ENCODE results near the gene EHMT1. TPM values are rescaled to one million over a fixed set of nuclear protein-coding genes. Genes with fewer than 3 reads are reported as not detected.

EHMT1 gene
- polyA plus RNA-seq, 1 of the 3 experiments (the other 2 are of a cell fraction): 39.5 TPM

DNA sequence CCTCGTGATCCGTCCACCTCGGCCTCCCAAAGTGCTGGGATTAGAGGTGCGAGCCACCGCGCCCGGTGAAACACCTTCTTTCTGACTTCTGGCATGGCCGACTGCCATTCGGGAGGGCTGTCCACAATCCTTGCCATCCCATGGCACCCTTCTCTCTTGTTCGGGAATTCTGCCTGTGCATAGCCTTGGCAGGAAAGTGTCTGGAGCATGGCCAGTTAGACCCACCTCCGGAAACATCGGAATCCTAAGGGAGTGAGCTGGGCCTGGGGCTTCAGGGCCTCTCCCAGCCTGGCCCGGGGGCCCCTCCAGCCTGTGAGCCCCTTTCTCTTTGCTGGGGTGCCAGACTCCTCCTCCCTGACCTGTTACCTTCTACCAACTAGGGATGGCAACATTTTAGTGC, 14.9 kb upstream of the EHMT1 start:
- CTCF ChIA-PET: interaction anchor here (1.7 kb wide), 1 partner anchor 25 kb away, joined by 9 read pairs; no protein-coding TSS in a partner anchor
- no peaks in the 10 kb centered on the region for H3K27me3 ChIP-seq (ENCODE audit: insufficient read depth)
- no peak overlapping the region for H3K9ac ChIP-seq
- peaks cover 22% of the 10 kb centered on the region; the same call in 1 of the 2 replicates for H3K79me2 ChIP-seq (ENCODE audit: insufficient read depth)
- no peaks in the 10 kb centered on the region; the same call in 1 of the 2 replicates for H4K20me1 ChIP-seq (ENCODE audit: insufficient read depth)
- TF ChIP-seq, protein P1, sequence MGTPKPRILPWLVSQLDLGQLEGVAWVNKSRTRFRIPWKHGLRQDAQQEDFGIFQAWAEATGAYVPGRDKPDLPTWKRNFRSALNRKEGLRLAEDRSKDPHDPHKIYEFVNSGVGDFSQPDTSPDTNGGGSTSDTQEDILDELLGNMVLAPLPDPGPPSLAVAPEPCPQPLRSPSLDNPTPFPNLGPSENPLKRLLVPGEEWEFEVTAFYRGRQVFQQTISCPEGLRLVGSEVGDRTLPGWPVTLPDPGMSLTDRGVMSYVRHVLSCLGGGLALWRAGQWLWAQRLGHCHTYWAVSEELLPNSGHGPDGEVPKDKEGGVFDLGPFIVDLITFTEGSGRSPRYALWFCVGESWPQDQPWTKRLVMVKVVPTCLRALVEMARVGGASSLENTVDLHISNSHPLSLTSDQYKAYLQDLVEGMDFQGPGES (IDR thresholded peaks at IDR 0.05; ENCODE audit: low read depth, low read length): no peak
- no peak for TF ChIP-seq ELF1 (IDR thresholded peaks at IDR 0.05)
- TF ChIP-seq, protein P2, sequence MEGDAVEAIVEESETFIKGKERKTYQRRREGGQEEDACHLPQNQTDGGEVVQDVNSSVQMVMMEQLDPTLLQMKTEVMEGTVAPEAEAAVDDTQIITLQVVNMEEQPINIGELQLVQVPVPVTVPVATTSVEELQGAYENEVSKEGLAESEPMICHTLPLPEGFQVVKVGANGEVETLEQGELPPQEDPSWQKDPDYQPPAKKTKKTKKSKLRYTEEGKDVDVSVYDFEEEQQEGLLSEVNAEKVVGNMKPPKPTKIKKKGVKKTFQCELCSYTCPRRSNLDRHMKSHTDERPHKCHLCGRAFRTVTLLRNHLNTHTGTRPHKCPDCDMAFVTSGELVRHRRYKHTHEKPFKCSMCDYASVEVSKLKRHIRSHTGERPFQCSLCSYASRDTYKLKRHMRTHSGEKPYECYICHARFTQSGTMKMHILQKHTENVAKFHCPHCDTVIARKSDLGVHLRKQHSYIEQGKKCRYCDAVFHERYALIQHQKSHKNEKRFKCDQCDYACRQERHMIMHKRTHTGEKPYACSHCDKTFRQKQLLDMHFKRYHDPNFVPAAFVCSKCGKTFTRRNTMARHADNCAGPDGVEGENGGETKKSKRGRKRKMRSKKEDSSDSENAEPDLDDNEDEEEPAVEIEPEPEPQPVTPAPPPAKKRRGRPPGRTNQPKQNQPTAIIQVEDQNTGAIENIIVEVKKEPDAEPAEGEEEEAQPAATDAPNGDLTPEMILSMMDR (IDR thresholded peaks at IDR 0.05): no peak
- TF ChIP-seq RAD21 (IDR thresholded peaks at IDR 0.05; ENCODE audit: low read length): no peak
- no peak for TF ChIP-seq SIN3A (IDR thresholded peaks at IDR 0.05; ENCODE audit: borderline replicate concordance, low read depth, low read length)
- no peak for TF ChIP-seq TEAD4 (IDR thresholded peaks at IDR 0.05; ENCODE audit: borderline replicate concordance, insufficient read depth)
- TF ChIP-seq NRF1 (IDR thresholded peaks at IDR 0.05; ENCODE audit: low read depth, low read length): no peak
- no peak for TF ChIP-seq RCOR1 (IDR thresholded peaks at IDR 0.05; ENCODE audit: low read length)
- H3K9me3 ChIP-seq: no peaks in the 10 kb centered on the region
- H3K4me3 ChIP-seq (ENCODE audit: low read depth in 2 of 2, low read length in 1 of 2): no peak overlapping the region
- peaks cover 0 to 17% of the 10 kb centered on the region in 2 experiments; a peak in 1 of 4 replicates for H3K4me1 ChIP-seq (ENCODE audit: control insufficient read depth in 1 of 2, insufficient read depth in 2 of 2, low read depth in 1 of 2, low read length in 1 of 2)
- no peak overlapping the region for H2AFZ ChIP-seq (ENCODE audit: low read depth)
- peaks cover 12% of the 10 kb centered on the region for H3F3A ChIP-seq (replicated peaks; ENCODE audit: insufficient read depth)
- H3K4me2 ChIP-seq: no peak overlapping the region
- H3K27ac ChIP-seq (ENCODE audit: low read depth in 2 of 2, low read length in 1 of 2): no peak overlapping the region
- DNase-seq: no peak
- H3K9me2 ChIP-seq: no peaks in the 10 kb centered on the region
- 60% methylated on average over 12 of the region's 13 CpGs for WGBS (ENCODE audit: low lambda C conversion rate)
- no peaks in the 10 kb centered on the region for H3K36me3 ChIP-seq (replicated peaks in 1 of 2; ENCODE audit: control insufficient read depth in 1 of 2, insufficient read depth in 2 of 2, low read length in 1 of 2)
- POLR2A ChIA-PET: no interaction called here

DNA sequence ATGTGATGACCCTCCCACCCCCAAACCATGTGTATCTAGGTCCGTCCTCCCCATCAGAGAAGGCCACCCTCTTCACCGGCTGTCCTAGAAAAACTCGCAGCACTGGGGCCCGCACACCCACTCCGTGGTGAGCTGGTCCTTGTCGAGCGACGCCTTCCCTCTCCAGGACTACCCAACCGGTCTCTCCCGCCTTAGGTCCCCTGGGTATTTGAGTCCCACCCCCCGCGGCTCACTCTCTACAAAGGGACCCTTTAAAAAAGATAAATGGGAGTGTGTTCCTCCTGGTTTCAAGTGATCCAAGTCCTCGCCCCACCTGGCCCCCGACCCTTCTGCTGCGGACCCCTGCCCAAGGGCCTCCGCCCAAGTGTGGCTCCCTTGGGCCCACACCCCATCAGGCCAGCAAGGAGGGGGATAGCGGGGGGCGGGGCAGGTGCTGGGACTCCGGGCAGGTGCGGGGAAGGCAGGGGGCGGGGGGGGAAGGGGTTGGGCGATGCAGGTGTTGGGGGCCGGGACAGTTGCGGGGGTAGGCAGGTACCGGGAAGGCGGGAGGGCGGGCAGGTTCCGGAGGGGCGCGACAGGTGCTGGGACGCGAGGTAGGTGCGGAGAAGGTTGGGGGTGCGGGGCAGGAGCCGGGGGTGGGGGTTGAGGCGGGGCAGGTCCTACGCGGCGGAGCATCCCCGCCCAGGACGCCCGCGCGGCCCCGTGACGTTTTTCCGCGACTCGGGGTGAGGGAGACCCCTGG, 14.3 kb upstream of the EHMT1 start:
- Histone ChIP-seq H3F3A (replicated peaks; ENCODE audit: insufficient read depth) (peaks cover 12% of the 10 kb centered on the region), H3K4me2 (peak overlapping the region; percentile 28; the same call in 1 of the 2 replicates), H3K9me2 (no peaks in the 10 kb centered on the region), H3K79me2 (ENCODE audit: insufficient read depth) (peaks cover 28% of the 10 kb centered on the region; the same call in 1 of the 2 replicates), H3K4me1 (ENCODE audit: control insufficient read depth in 1 of 2, insufficient read depth in 2 of 2, low read depth in 1 of 2, low read length in 1 of 2) (peaks cover 0 to 17% of the 10 kb centered on the region in 2 experiments; a peak in 1 of 4 replicates), H3K27me3 (ENCODE audit: insufficient read depth) (no peaks in the 10 kb centered on the region), H4K20me1 (ENCODE audit: insufficient read depth) (no peaks in the 10 kb centered on the region; the same call in 1 of the 2 replicates), H2AFZ (ENCODE audit: low read depth) (no peak overlapping the region), H3K9ac (no peak overlapping the region), H3K27ac (ENCODE audit: low read depth in 2 of 2, low read length in 1 of 2) (no peak overlapping the region), H3K36me3 (replicated peaks in 1 of 2; ENCODE audit: control insufficient read depth in 1 of 2, insufficient read depth in 2 of 2, low read length in 1 of 2) (no peaks in the 10 kb centered on the region), H3K9me3 (no peaks in the 10 kb centered on the region), H3K4me3 (ENCODE audit: low read depth in 2 of 2, low read length in 1 of 2) (peak overlapping the region in 1 of 2 experiments; percentile 41; a peak in 2 of 4 replicates)
- TF ChIP-seq, protein P3, sequence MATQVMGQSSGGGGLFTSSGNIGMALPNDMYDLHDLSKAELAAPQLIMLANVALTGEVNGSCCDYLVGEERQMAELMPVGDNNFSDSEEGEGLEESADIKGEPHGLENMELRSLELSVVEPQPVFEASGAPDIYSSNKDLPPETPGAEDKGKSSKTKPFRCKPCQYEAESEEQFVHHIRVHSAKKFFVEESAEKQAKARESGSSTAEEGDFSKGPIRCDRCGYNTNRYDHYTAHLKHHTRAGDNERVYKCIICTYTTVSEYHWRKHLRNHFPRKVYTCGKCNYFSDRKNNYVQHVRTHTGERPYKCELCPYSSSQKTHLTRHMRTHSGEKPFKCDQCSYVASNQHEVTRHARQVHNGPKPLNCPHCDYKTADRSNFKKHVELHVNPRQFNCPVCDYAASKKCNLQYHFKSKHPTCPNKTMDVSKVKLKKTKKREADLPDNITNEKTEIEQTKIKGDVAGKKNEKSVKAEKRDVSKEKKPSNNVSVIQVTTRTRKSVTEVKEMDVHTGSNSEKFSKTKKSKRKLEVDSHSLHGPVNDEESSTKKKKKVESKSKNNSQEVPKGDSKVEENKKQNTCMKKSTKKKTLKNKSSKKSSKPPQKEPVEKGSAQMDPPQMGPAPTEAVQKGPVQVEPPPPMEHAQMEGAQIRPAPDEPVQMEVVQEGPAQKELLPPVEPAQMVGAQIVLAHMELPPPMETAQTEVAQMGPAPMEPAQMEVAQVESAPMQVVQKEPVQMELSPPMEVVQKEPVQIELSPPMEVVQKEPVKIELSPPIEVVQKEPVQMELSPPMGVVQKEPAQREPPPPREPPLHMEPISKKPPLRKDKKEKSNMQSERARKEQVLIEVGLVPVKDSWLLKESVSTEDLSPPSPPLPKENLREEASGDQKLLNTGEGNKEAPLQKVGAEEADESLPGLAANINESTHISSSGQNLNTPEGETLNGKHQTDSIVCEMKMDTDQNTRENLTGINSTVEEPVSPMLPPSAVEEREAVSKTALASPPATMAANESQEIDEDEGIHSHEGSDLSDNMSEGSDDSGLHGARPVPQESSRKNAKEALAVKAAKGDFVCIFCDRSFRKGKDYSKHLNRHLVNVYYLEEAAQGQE (IDR thresholded peaks at IDR 0.05; ENCODE audit: low read depth, low read length): no peak
- TF ChIP-seq TCF12 (IDR thresholded peaks at IDR 0.05): no peak
- TF ChIP-seq, protein P4, sequence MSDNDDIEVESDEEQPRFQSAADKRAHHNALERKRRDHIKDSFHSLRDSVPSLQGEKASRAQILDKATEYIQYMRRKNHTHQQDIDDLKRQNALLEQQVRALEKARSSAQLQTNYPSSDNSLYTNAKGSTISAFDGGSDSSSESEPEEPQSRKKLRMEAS (IDR thresholded peaks at IDR 0.05; ENCODE audit: low read depth): no peak
- TF ChIP-seq EZH2phosphoT487 (IDR thresholded peaks at IDR 0.05; ENCODE audit: borderline replicate concordance, low read depth): no peak
- TF ChIP-seq CHD2 (IDR thresholded peaks at IDR 0.05; ENCODE audit: low read length, partially characterized antibody): no peak
- no peak for TF ChIP-seq ELF1 (IDR thresholded peaks at IDR 0.05)
- TF ChIP-seq, protein P2 (IDR thresholded peaks at IDR 0.05): no peak
- no peak for TF ChIP-seq JUND (IDR thresholded peaks at IDR 0.05)
- ChIA-PET CTCF (interaction anchor here (0.7 to 1.6 kb wide), 2 partner anchors 14 to 25 kb away, joined by 3 read pairs; partner anchors contain the start of gene ZMYND19), POLR2A (interaction anchor here (1.0 kb wide), 1 partner anchor 13 kb away, joined by 3 read pairs; no protein-coding TSS in a partner anchor)
- 18% methylated on average over 32 of the region's 49 CpGs for WGBS (ENCODE audit: low lambda C conversion rate)
- no peak for DNase-seq
